SK-N-SH (cell line): ENCODE data around the gene ALOX5AP. TPM values are rescaled to one million over a fixed set of nuclear protein-coding genes. Genes with fewer than 3 reads are reported as not detected.

Experiments
- CTCF ChIA-PET: fragments of 300-600, 350-600 bp; formaldehyde crosslinking; extraction: SDS; loops from one replicate; lab custom pipeline; 2021; lab: Yijun Ruan, JAX
- POLR2A ChIA-PET: fragments of 350-600 bp; sonication (Branson Sonifier 250); formaldehyde crosslinking; extraction: SDS; loops from one replicate; lab custom pipeline; 2020; ENCODE audit warnings: antibody characterized with exemption, inconsistent platforms; lab: Yijun Ruan, JAX
- DNase-seq: peaks from one replicate; pipeline ENCODE4 v3.0.0; 2012
- H2AFZ ChIP-seq: fragments of 200-600 bp; sonication (generic); 2 replicates; pipeline ENCODE4 v1.8.1; 2016; ENCODE audit warnings: antibody characterized with exemption, mild to moderate bottlenecking, low read depth
- H3F3A ChIP-seq: fragments of 200-600 bp; sonication (generic); replicated peaks from 2 replicates; pipeline ENCODE3; 2016; ENCODE audit warnings: antibody characterized with exemption, mild to moderate bottlenecking; ENCODE audit not compliant: insufficient read depth
- H3K27ac ChIP-seq, 2 experiments: fragments of 200-500 bp in 1 of 2; fragments of 200-600 bp in 1 of 2; sonication (Bioruptor generic) in 1 of 2; sonication (generic), shearing (Covaris generic) in 1 of 2; 2 replicates each; pipeline versions ENCODE4 v1.5.1 to v1.6.1; 2014 to 2016; ENCODE audit warnings: low read depth in 2 of 2, inconsistent platforms in 1 of 2, low read length in 1 of 2, mild to moderate bottlenecking in 1 of 2, mixed read lengths in 1 of 2
- H3K27me3 ChIP-seq: fragments of 200-600 bp; sonication (generic), shearing (Covaris generic); 2 replicates; pipeline ENCODE4 v1.6.1; 2016; ENCODE audit warnings: mixed run types; ENCODE audit not compliant: insufficient read depth
- H3K36me3 ChIP-seq, 2 experiments: fragments of 200-500 bp in 1 of 2; fragments of 200-600 bp in 1 of 2; sonication (Bioruptor generic) in 1 of 2; sonication (generic) in 1 of 2; replicated peaks in 1 of 2; 2 replicates each; pipeline versions ENCODE3 to v1.5.1; 2014 to 2016; ENCODE audit warnings: low read length in 1 of 2, mild to moderate bottlenecking in 1 of 2; ENCODE audit not compliant: insufficient read depth in 2 of 2, control insufficient read depth in 1 of 2
- H3K4me1 ChIP-seq, 2 experiments: fragments of 200-500 bp in 1 of 2; fragments of 200-600 bp in 1 of 2; sonication (Bioruptor generic) in 1 of 2; sonication (generic), shearing (Covaris generic) in 1 of 2; 2 replicates each; pipeline versions ENCODE4 v1.5.1 to v1.6.1; 2014 to 2016; ENCODE audit warnings: low read depth in 1 of 2, low read length in 1 of 2, mixed run types in 1 of 2; ENCODE audit not compliant: insufficient read depth in 2 of 2, control insufficient read depth in 1 of 2
- H3K4me2 ChIP-seq: fragments of 200-600 bp; sonication (generic), shearing (Covaris generic); 2 replicates; pipeline ENCODE4 v1.6.1; 2017; ENCODE audit warnings: mixed run types
- H3K4me3 ChIP-seq, 2 experiments: fragments of 200-500 bp in 1 of 2; fragments of 200-600 bp in 1 of 2; sonication (Bioruptor generic) in 1 of 2; sonication (generic), shearing (Covaris generic) in 1 of 2; 2 replicates each; pipeline versions ENCODE4 v1.5.1 to v1.8.1; 2014 to 2016; ENCODE audit warnings: low read depth in 2 of 2, inconsistent platforms in 1 of 2, low read length in 1 of 2, mild to moderate bottlenecking in 1 of 2, mixed read lengths in 1 of 2, moderate library complexity in 1 of 2
- H3K79me2 ChIP-seq: fragments of 200-600 bp; sonication (generic); 2 replicates; pipeline ENCODE4 v1.8.1; 2017; ENCODE audit warnings: mild to moderate bottlenecking; ENCODE audit not compliant: insufficient read depth
- H3K9ac ChIP-seq: fragments of 200-600 bp; sonication (generic); 2 replicates; pipeline ENCODE4 v1.6.1; 2017; ENCODE audit warnings: mixed run types
- H3K9me2 ChIP-seq: fragments of 200-600 bp; sonication (generic); 2 replicates; pipeline ENCODE4 v1.6.1; 2017; ENCODE audit warnings: mixed run types
- H3K9me3 ChIP-seq: fragments of 200-600 bp; sonication (generic); 2 replicates; pipeline ENCODE4 v1.6.1; 2017; ENCODE audit warnings: mixed run types, mild to moderate bottlenecking, moderate library complexity
- H4K20me1 ChIP-seq: fragments of 200-600 bp; sonication (generic); 2 replicates; pipeline ENCODE4 v1.6.1; 2017; ENCODE audit warnings: mild to moderate bottlenecking, mixed run types; ENCODE audit not compliant: insufficient read depth
- CTCF ChIP-seq: fragments of 200-600 bp; sonication (generic); IDR thresholded peaks from 2 replicates; pipeline ENCODE4 v1.6.1; 2017; ENCODE audit warnings: antibody characterized with exemption, mild to moderate bottlenecking, moderate library complexity
- ELF1 ChIP-seq: IDR thresholded peaks from 2 replicates; pipeline ENCODE4 v1.4.0; 2012
- EZH2phosphoT487 ChIP-seq: fragments of 200-600 bp; sonication (generic); IDR thresholded peaks from 2 replicates; pipeline ENCODE4 v1.6.1; 2017; ENCODE audit warnings: low read depth, mixed run types, mild to moderate bottlenecking, antibody characterized with exemption, moderate library complexity, borderline replicate concordance
- FOSL2 ChIP-seq: IDR thresholded peaks from 2 replicates; pipeline ENCODE4 v1.4.0; 2012; ENCODE audit warnings: low read depth, mild to moderate bottlenecking, moderate library complexity, borderline replicate concordance
- FOXJ3 ChIP-seq: sonication (generic); formaldehyde crosslinking; IDR thresholded peaks from 2 replicates; pipeline ENCODE4 v1.5.1; 2020; ENCODE audit warnings: mild to moderate bottlenecking, missing genetic modification reagents
- GABPA ChIP-seq: IDR thresholded peaks from 2 replicates; pipeline ENCODE4 v1.4.0; 2012; ENCODE audit warnings: low read depth, mild to moderate bottlenecking
- GATA2 ChIP-seq: sonication (generic); formaldehyde crosslinking; IDR thresholded peaks from 2 replicates; pipeline ENCODE4 v1.5.0; 2020; ENCODE audit warnings: mild to moderate bottlenecking, missing genetic modification reagents
- MAX ChIP-seq: IDR thresholded peaks from 2 replicates; pipeline ENCODE4 v1.4.0; 2012; ENCODE audit warnings: low read depth
- MXI1 ChIP-seq: IDR thresholded peaks from 2 replicates; pipeline ENCODE4 v1.6.1; 2012; ENCODE audit warnings: mild to moderate bottlenecking, low read depth, low read length, improper control_type of control experiment
- NRF1 ChIP-seq: IDR thresholded peaks from 2 replicates; pipeline ENCODE4 v1.6.1; 2012; ENCODE audit warnings: low read depth, mild to moderate bottlenecking, low read length
- POLR2AphosphoS5 ChIP-seq: IDR thresholded peaks from 2 replicates; pipeline ENCODE4 v1.6.1; 2012; ENCODE audit warnings: low read depth, low read length
- RFX5 ChIP-seq: IDR thresholded peaks from 2 replicates; pipeline ENCODE4 v1.6.1; 2012; ENCODE audit warnings: mild to moderate bottlenecking, improper control_type of control experiment, low read length
- RXRA ChIP-seq: IDR thresholded peaks from 2 replicates; pipeline ENCODE4 v1.4.0; 2012; ENCODE audit warnings: low read depth, mild to moderate bottlenecking, borderline replicate concordance
- SMC3 ChIP-seq: IDR thresholded peaks from 2 replicates; pipeline ENCODE4 v1.6.1; 2012; ENCODE audit warnings: low read depth, low read length, improper control_type of control experiment
- TAF1 ChIP-seq: IDR thresholded peaks from 2 replicates; pipeline ENCODE4 v1.6.1; 2012; ENCODE audit warnings: low read depth, mild to moderate bottlenecking, low read length, moderate library complexity, borderline replicate concordance
- TEAD4 ChIP-seq: IDR thresholded peaks from 2 replicates; pipeline ENCODE4 v1.4.0; 2012; ENCODE audit warnings: mild to moderate bottlenecking, borderline replicate concordance; ENCODE audit not compliant: insufficient read depth
- USF2 ChIP-seq: fragments of 150-350 bp; IDR thresholded peaks from 2 replicates; pipeline ENCODE4 v1.6.1; 2017; ENCODE audit warnings: antibody characterized with exemption, low read length, low read depth, borderline replicate concordance
- YY1 ChIP-seq: IDR thresholded peaks from 2 replicates; pipeline ENCODE4 v1.4.0; 2012; ENCODE audit warnings: low read depth, mild to moderate bottlenecking
- ZBTB33 ChIP-seq: IDR thresholded peaks from 2 replicates; pipeline ENCODE4 v1.4.0; 2012; ENCODE audit warnings: low read depth, borderline replicate concordance
- WGBS: methylation state at CpG from one replicate; pipeline ENCODE4 v1.1.6; 2017; ENCODE audit warnings: low lambda C conversion rate; 5-methylcytosine and 5-hydroxymethylcytosine counted together
- polyA plus RNA-seq, 3 experiments: library from polyadenylated mRNA; depleted of rRNA; stranded (reverse); fragments of >200 nt; gene quantifications; 2 replicates each; pipeline ENCODE4 v1.2.3, GENCODE V29; 2012

ALOX5AP gene
- polyA plus RNA-seq, 1 of the 3 experiments (the other 2 are of a cell fraction), result 1.3 TPM

GRCh38 chr13:30779016-30779415 is 43.7 kb downstream of the ALOX5AP start:
- CTCF ChIA-PET, result interaction anchor here (1.5 kb wide), 1 partner anchor 9 kb away, joined by 5 read pairs; no protein-coding TSS in a partner anchor

More at GRCh38 chr13:30779016-30779415, 43.7 kb downstream of the ALOX5AP start:
- no peak overlapping the region for H3K4me2 ChIP-seq
- H3F3A ChIP-seq, result no peaks in the 10 kb centered on the region
- H3K27me3 ChIP-seq, result no peaks in the 10 kb centered on the region
- no peaks in the 10 kb centered on the region for H3K79me2 ChIP-seq
- no peaks in the 10 kb centered on the region for H3K9me2 ChIP-seq
- no peaks in the 10 kb centered on the region for H3K9me3 ChIP-seq
- TF ChIP-seq POLR2AphosphoS5 (no peak), CTCF (no peak), SMC3 (no peak), EZH2phosphoT487 (no peak), TAF1 (no peak), FOSL2 (no peak), FOXJ3 (no peak), RFX5 (no peak), RXRA (no peak), GATA2 (CRISPR knock-in tag) (no peak), GABPA (no peak), YY1 (no peak), TEAD4 (no peak), ZBTB33 (no peak), USF2 (no peak), NRF1 (no peak), ELF1 (no peak), MXI1 (no peak), MAX (no peak)
- TF ChIP-seq, all 33 proteins: peak for 0
- Histone ChIP-seq H3K4me3 (no peak overlapping the region), H2AFZ (no peak overlapping the region), H3K36me3 (no peaks in the 10 kb centered on the region), H4K20me1 (no peaks in the 10 kb centered on the region), H3K9ac (no peak overlapping the region), H3K4me1 (no peaks in the 10 kb centered on the region; a peak in 1 of 4 replicates), H3K27ac (no peak overlapping the region)
- DNase-seq, result no peak
- 77% methylated on average over 5 of the region's 5 CpGs for WGBS
- POLR2A ChIA-PET, result no interaction called here
